Central memory CD4-positive, alpha-beta T cell (primary cell): ENCODE data around the gene SH3GL2.

ENCODE experiments used
- DNase-seq: peaks from one replicate; pipeline ENCODE4 v3.0.0; 2022

Gene SH3GL2

DNA sequence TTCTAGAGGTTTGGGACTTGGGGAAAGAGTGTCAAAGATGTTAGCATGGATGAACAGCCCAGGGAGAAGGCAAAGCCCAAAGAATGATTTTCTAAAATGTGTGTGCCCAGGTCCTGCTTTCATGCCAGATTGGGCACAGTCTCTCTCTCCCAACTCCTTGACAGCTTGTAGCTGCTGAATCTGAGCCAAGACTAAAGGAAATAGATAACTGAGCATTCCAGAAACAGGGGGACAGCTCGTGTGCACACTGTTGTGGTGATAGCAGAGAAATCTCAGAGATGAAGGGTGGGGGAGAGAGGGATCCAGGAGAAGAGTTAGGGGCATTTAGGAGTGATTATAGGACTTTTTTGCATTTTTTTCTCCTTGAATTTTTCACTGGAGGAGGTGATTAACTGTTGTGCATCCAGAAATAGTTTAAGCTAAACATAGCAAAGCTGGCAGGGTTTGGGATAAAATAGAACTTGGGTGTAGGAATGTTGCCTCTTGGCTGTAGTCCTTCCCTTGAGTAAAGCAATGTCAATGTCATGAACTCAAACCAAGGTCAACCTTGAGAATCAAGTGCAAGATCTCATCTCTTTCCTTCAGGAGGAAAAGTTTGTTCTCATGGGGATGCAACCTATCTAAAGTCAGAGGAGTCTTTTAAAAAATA is 245.9 kb downstream of the SH3GL2 start:
- DNase-seq = no peak

DNA sequence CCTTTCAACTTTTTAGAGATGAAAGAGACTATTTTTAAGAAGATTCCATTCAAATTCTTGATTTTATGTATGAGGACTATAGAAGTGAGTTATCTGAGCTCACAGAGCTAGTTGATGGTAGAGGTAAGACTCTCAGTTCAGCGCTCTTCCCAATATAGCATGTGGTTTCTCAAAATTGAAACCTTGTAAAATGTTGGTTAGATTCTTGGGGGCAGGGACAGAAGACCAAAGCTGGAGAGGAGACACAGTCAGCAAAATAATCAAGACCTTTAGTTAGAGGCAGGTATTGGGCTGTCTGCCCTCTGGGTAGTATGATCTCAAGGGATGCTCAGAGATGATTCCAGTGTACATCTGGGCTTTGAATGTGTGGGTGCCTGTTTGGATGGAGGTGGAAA is 246.4 kb downstream of the SH3GL2 start:
- no peak for DNase-seq

DNA sequence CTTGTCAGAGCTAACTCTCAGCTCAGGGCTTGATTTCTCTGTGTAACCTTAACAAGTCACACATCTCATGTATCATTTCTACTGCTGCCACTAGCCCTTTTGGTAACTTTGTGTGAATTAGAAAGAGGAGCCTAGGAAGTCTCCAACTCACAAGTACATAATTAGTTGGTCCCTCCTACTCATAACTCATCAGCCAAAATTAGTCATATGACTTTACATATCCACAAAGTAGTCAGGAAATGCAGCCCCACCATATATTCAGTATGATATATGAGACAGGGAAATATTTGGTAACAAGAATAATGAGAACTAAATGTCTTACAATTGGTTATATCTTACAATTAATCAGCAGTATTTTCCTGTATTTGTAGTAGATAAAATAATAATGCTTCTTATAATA is 250.2 kb downstream of the SH3GL2 start:
- no peak for DNase-seq

DNA sequence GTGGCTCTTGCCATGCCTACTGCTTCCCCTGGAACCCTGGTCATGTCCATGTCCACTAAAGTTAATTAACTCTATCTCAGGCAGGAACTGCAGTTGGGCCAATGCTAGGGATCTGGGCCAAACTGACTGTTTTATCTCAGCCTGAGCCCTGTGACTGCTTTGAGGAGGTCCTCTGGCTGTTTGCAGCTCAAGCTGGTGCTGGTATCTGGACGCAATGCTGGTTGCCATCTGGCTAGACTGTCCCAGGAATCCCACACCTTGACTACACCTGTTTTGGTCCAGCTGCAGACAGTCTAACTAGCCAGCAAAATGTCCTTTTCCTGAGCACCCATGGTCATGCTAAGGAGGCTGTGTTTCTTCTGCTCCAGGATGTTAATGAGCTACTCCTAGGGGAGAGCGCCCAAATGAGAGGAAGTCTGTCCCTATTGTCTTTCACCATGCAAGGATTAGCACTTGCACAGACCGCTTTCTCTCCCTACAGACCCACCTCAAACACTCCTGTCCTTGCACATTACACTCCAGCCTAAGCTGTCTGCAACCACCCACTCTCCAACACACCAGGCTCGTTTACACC is 251.0 kb downstream of the SH3GL2 start:
- no peak for DNase-seq

DNA sequence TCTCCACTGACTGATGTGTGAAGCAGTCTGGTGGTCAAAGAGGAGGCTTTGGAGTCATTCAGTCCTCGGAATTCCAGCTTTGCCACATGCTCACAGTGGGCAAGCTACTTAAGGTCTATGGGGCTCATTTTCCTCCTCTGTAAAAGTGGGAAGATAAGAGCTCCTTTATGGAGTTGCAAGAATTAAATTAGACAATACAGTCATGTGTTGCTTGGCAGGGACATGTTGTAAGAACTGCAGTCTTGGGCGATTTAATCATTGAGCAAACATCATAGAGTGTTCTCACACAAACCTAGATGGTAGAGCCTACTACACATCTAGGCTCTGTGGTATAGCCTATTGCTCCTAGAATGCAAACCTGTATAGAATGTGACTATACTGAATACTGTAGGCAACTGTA is 253.9 kb downstream of the SH3GL2 start:
- DNase-seq = no peak

DNA sequence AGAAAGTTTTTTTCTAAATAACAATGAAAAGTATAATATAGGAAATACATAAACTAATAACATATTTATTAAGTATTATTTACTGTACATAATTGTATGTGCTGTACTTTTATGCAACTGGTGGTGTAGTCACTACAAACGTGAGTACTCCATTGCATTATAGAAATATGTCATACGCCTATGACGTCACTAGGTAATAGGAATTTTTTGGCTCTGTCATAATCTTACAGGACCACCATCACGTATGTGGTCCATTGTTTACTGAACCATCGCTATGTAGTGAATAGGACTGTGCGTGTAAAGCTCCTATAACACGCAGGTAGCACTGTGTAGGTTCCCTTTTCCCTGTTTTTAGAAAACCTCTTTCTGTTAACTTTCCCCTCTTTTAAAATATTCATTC is 255.0 kb downstream of the SH3GL2 start:
- DNase-seq = no peak

DNA sequence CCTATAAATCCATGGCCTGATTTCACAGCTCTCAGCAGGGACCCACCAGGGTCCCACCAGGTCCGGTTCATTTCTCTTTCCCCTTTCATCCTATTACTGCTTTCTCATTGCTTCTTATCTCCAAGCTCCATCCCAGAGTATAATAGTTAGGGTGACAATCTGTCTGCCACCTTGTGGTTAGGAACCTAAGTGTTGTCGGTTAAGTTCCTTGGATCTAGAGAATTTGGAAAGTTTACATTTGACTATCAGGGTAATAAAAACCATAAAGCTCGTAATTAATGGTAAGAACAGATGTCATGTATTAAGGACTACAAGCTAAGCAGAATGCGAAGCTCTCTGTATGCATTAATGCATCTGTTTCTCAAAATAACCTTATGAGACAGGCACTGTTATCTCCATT is 259.1 kb downstream of the SH3GL2 start:
- DNase-seq = no peak

DNA sequence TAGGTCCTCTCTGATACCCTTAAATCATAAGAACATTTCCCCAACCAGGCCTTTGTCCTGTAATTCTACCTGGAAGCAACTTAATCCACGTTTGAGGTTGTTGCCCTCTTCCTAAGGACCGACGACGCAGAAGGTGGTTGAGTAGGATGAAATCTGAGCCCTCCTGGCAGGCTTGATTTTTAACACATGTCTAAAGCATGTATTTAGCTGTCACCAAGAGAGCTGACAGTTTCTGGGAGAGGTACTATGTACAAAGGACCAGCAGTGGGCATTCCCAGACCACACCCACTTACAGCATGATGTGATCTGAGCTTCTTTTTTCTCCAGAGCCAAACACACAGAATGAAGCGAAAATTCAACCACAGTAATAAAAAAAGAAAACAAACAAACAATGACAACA is 260.9 kb downstream of the SH3GL2 start:
- DNase-seq = no peak

DNA sequence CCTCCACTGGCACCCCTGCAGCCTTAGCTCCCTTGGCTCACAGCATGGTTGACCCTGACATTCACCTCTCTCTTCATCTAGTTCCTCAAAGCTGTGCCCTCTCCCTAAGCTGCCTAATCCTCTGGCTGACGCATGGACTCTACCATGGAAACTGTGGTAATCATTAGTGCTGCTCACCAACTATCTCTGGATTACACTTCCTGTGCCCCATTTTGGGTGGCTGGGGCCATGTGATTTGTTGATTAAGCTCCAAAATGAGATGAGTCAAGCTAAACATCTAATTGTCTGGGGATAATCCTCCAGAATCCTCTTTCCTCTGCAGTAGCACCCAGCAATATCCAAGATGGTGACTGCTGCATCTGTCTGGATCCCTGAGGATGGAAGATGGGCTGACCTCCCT is 264.4 kb downstream of the SH3GL2 start:
- DNase-seq = no peak
